ENCODE results near the gene MAMDC2. TPM values are rescaled to one million over a fixed set of nuclear protein-coding genes. Genes with fewer than 3 reads are reported as not detected.

Gene MAMDC2
- total RNA-seq, 2 donors from 2014 or later, result 25.4 to 29.0 TPM

DNA sequence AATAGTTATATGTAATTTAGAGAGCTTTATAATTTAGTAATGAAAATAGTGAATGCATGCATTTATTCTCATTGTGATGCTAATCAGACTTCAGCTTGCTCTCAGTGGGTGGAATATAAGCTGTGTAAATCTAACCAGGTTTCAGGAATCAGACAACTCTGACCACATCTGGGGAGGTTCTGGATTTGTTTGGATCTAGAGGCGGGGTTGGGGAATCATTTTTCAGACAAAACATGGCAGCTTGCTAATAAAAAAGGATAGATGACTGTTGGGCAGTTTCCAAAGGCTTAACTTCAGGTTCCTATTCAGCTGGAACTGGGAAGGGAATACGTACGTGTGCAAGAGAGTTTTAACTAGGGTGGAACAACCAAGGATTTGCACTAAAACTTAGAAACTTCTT is 43.2 kb upstream of the MAMDC2 start:
- peaks cover 0 to 12% of the 10 kb centered on the region in 2 donors for H3K4me1 ChIP-seq (ENCODE audit: control insufficient read depth in 1 of 2, low read depth in 2 of 2)
- H3K9me3 ChIP-seq, result no peaks in the 10 kb centered on the region
- DNase-seq (ENCODE audit: low spot score) (no peak), ATAC-seq (ENCODE audit: insufficient number of reproducible peaks, low FRiP score, low read depth) (no peak)
- no peaks in the 10 kb centered on the region for H3K36me3 ChIP-seq
- H3K27ac ChIP-seq, result no peak overlapping the region
- no peaks in the 10 kb centered on the region for H3K27me3 ChIP-seq (replicated peaks; ENCODE audit: insufficient read depth)
- H3K4me3 ChIP-seq, result no peak overlapping the region
- no peak for TF ChIP-seq CTCF (IDR thresholded peaks at IDR 0.05)

DNA sequence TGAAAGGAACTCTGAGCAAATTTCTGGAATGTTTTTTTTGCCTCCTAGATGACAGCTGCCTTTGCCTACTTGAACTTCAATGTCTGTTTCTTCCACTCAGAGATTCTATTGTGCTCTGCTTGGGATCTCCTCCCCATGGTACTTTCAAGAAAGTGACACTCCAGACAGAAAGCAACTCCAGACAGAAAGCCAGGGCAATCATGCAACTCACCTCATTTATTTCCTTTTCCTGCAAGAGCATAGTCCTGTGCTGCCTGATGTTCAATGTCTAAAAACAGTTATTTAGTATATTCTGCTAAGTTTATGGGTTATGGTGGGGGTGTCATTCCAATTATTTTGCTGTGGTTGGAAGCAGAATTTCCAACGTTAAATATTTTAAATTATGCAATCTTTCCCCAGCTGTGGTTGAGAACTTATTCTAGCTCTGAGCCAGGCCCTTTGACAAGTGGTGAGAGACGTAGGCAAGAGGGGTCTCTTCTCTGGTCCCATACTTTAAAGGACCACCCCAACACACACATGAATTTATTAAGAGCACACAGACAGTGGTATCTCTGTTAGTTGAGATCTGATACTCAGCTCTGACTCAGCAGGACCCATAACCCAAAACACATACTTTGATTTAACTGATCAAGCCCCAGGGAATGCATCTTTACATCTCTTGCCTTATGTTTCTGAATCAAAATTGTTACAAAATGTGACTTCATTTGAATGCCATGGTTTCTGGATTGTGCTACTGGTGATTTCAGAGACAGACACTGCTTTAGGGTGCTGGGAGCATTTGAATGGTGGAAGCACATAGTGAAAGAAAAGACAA is 39.5 kb upstream of the MAMDC2 start:
- no peak overlapping the region for H3K4me3 ChIP-seq
- no peaks in the 10 kb centered on the region for H3K27me3 ChIP-seq (replicated peaks; ENCODE audit: insufficient read depth)
- no peak for TF ChIP-seq CTCF (IDR thresholded peaks at IDR 0.05)
- H3K36me3 ChIP-seq, result no peaks in the 10 kb centered on the region
- DNase-seq (ENCODE audit: low spot score) (no peak), ATAC-seq (ENCODE audit: insufficient number of reproducible peaks, low FRiP score, low read depth) (no peak)
- no peak overlapping the region for H3K27ac ChIP-seq
- no peaks in the 10 kb centered on the region for H3K4me1 ChIP-seq (ENCODE audit: control insufficient read depth in 1 of 2, low read depth in 2 of 2)
- no peaks in the 10 kb centered on the region for H3K9me3 ChIP-seq

GRCh38 chr9:70006306-70006705 is 37.3 kb upstream of the MAMDC2 start:
- Histone ChIP-seq H3K9me3 (no peaks in the 10 kb centered on the region), H3K27me3 (replicated peaks; ENCODE audit: insufficient read depth) (no peaks in the 10 kb centered on the region), H3K36me3 (no peaks in the 10 kb centered on the region), H3K4me1 (ENCODE audit: control insufficient read depth in 1 of 2, low read depth in 2 of 2) (peaks cover 0 to 4% of the 10 kb centered on the region in 2 donors), H3K27ac (no peak overlapping the region), H3K4me3 (no peak overlapping the region)
- TF ChIP-seq CTCF (IDR thresholded peaks at IDR 0.05), result no peak
- ATAC-seq (ENCODE audit: insufficient number of reproducible peaks, low FRiP score, low read depth), result no peak
- no peak for DNase-seq (ENCODE audit: low spot score)

DNA sequence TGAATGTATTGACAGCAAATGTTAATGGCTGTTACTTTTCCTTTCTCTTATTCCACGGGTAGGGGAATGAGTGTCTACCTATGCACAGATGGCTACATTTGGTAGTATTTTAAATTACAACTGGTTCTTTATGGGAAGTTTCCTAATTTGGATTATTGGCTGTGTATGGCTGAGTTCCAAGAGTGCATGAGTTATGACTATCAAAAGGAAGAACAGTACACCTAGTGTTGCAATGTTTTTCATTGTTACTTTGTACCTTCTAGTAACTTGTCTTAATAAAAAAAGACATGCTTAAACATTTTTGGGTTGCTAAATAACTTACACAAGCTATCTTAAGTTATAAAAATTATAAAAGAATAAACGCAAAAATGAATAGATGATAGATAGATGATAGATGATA is 35.8 kb upstream of the MAMDC2 start:
- peaks cover 6 to 12% of the 10 kb centered on the region in 2 donors for H3K4me1 ChIP-seq (ENCODE audit: control insufficient read depth in 1 of 2, low read depth in 2 of 2)
- TF ChIP-seq CTCF (IDR thresholded peaks at IDR 0.05), result no peak
- no peak overlapping the region for H3K27ac ChIP-seq
- DNase-seq (ENCODE audit: low spot score) (no peak), ATAC-seq (ENCODE audit: insufficient number of reproducible peaks, low FRiP score, low read depth) (no peak)
- no peak overlapping the region for H3K4me3 ChIP-seq
- no peaks in the 10 kb centered on the region for H3K9me3 ChIP-seq
- H3K27me3 ChIP-seq (replicated peaks; ENCODE audit: insufficient read depth), result no peaks in the 10 kb centered on the region
- no peaks in the 10 kb centered on the region for H3K36me3 ChIP-seq

DNA sequence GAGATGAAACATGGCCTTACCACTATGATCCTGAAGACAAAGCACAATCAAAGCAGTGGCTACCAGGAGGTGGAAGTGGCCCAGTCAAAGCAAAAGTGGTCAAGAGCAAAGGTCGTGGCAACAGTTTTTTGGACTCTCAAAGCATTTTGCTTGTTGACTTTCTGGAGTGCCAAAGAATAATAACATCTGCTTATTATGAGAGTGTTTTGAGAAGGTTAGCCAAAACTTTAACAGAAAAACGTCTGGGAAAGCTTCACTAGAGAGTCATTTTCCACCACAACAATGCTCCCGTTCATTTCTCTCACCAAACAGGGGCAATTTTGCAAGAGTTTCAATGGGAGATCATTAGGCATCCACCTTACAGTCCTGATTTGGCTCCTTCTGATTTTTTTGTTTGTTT is 33.6 kb upstream of the MAMDC2 start:
- Histone ChIP-seq H3K4me1 (ENCODE audit: control insufficient read depth in 1 of 2, low read depth in 2 of 2) (peaks cover 6 to 17% of the 10 kb centered on the region in 2 donors), H3K36me3 (no peaks in the 10 kb centered on the region), H3K9me3 (no peaks in the 10 kb centered on the region), H3K27me3 (replicated peaks; ENCODE audit: insufficient read depth) (no peaks in the 10 kb centered on the region), H3K4me3 (no peak overlapping the region), H3K27ac (no peak overlapping the region)
- DNase-seq (ENCODE audit: low spot score) (no peak), ATAC-seq (ENCODE audit: insufficient number of reproducible peaks, low FRiP score, low read depth) (no peak)
- no peak for TF ChIP-seq CTCF (IDR thresholded peaks at IDR 0.05)

Measured in thoracic aorta (tissue), 2 donors.